D721Med (cell line): Measurements from ENCODE around the gene IKZF3.

Experiments used
- DNase-seq: peaks from one replicate; pipeline ENCODE4 v3.0.0; 2011; ENCODE audit warnings: low spot score; ENCODE audit not compliant: insufficient read length
- FAIRE-seq: peaks from 2 replicates; lab custom pipeline; 2011; peaks lifted over from hg19 to GRCh38; lab: Jason Lieb, UNC
- CTCF ChIP-seq: IDR thresholded peaks from 2 replicates; pipeline ENCODE4 v1.5.1; 2012; ENCODE audit warnings: mild to moderate bottlenecking, control low read depth; ENCODE audit not compliant: insufficient read depth; ENCODE audit errors: missing control alignments

Gene IKZF3

GRCh38 chr17:39814497-39814896, 49.6 kb downstream of the IKZF3 start:
- FAIRE-seq = no peak
- no peak for DNase-seq
- TF ChIP-seq CTCF = no peak

GRCh38 chr17:39813631-39814030, 50.5 kb downstream of the IKZF3 start:
- DNase-seq = no peak
- no peak for FAIRE-seq
- TF ChIP-seq CTCF = no peak

GRCh38 chr17:39812466-39812865, 51.6 kb downstream of the IKZF3 start:
- no peak for TF ChIP-seq CTCF
- FAIRE-seq = no peak
- no peak for DNase-seq

- no peak for FAIRE-seq
- no peak for DNase-seq
- TF ChIP-seq CTCF = no peak
Measured at GRCh38 chr17:39810939-39811728, 53.0 kb downstream of the IKZF3 start.

- no peak for TF ChIP-seq CTCF
- no peak for DNase-seq
- FAIRE-seq = no peak
Measured at GRCh38 chr17:39809221-39809620, 54.9 kb downstream of the IKZF3 start.

GRCh38 chr17:39808409-39808997, 55.6 kb downstream of the IKZF3 start:
- TF ChIP-seq CTCF = no peak
- no peak for FAIRE-seq
- DNase-seq = no peak

- DNase-seq (no peak), FAIRE-seq (no peak)
- no peak for TF ChIP-seq CTCF
Measured at GRCh38 chr17:39804839-39805238, 59.3 kb downstream of the IKZF3 start.
